H1 (cell line): ENCODE measurements around the gene CDHR5.

Source experiments
- CTCF ChIP-seq, 3 experiments: IDR thresholded peaks; 1 replicate in 2 of 3; 2 replicates in 1 of 3; pipeline versions ENCODE4 v1.5.1 to v1.6.1; 2011; ENCODE audit warnings: low read length in 3 of 3, mild to moderate bottlenecking in 3 of 3, inconsistent platforms in 2 of 3, low read depth in 1 of 3, moderate library complexity in 1 of 3; ENCODE audit not compliant: insufficient read depth in 1 of 3; ENCODE audit errors: control extremely low read depth in 1 of 3
- EZH2 ChIP-seq: fragments of 200-600 bp; sonication (generic); IDR thresholded peaks from 2 replicates; pipeline ENCODE4 v1.7.1; 2012; ENCODE audit warnings: low read depth, mild to moderate bottlenecking, moderate library complexity, low read length, inconsistent platforms; ENCODE audit not compliant: severe bottlenecking
- JUND ChIP-seq: IDR thresholded peaks from 2 replicates; pipeline ENCODE4 v1.6.1; 2011; ENCODE audit warnings: mild to moderate bottlenecking, improper control_type of control experiment, low read length
- NRF1 ChIP-seq: IDR thresholded peaks from 2 replicates; pipeline ENCODE4 v1.6.1; 2011; ENCODE audit warnings: mild to moderate bottlenecking, low read depth, low read length, improper control_type of control experiment
- POLR2AphosphoS5 ChIP-seq: IDR thresholded peaks from 2 replicates; pipeline ENCODE4 v1.6.1; 2011; ENCODE audit warnings: low read depth, low read length
- TAF1 ChIP-seq: IDR thresholded peaks from 2 replicates; pipeline ENCODE4 v1.6.1; 2011; ENCODE audit warnings: mild to moderate bottlenecking, low read depth, low read length

- TF ChIP-seq TAF1 (no peak), JUND (no peak), CTCF (IDR thresholded peaks at IDR 0.05; ENCODE audit: control extremely low read depth in 1 of 3, insufficient read depth in 1 of 3, low read depth in 1 of 3, low read length in 3 of 3) (no peak), NRF1 (no peak), EZH2 (no peak), POLR2AphosphoS5 (no peak)
Observed at GRCh38 chr11:610146-610801, 14.5 kb downstream of the CDHR5 start.
